Measurements from ENCODE around the gene UBE2Q2. TPM values are rescaled to one million over a fixed set of nuclear protein-coding genes. Genes with fewer than 3 reads are reported as not detected.

UBE2Q2 gene
- total and polyA plus RNA-seq, 9 of the 15 experiments (the other 6 are each of a cell fraction or from before 2014, with no cell fraction given), result 6.2 to 24.0 (median 16.2) TPM

GRCh38 chr15:75903331-75904239 is 60.3 kb downstream of the UBE2Q2 start, which contains the start of gene FBXO22:
FBXO22 (plus strand) TSS chr15:75903878; CDS start chr15:75903964, 86 bp downstream.
- H3K4me3 ChIP-seq, result peak within 1 kb of the TSS; percentile 89
- BruUV-seq (replicated peaks), result TSS peak; percentile 97
- FAIRE-seq, result peak; percentile 82
- peak within 1 kb of the TSS; percentile 92 to 99 for H3K9ac ChIP-seq (ENCODE audit: insufficient read depth in 1 of 2, low read depth in 2 of 2, low read length in 2 of 2)
- peak within 1 kb of the TSS; percentile 87 for H3K4me2 ChIP-seq (ENCODE audit: insufficient read depth, low read length)
- WGBS (ENCODE audit: insufficient coverage, low coverage, missing lambda C conversion rate), result 1% methylated on average over 63 of the region's 63 CpGs
- peaks cover 58% of the 10 kb centered on the region for H3K36me3 ChIP-seq (ENCODE audit: control insufficient read depth, insufficient read depth, low read length)
- no peaks in the 10 kb centered on the region for H3K9me1 ChIP-seq (ENCODE audit: control insufficient read depth, insufficient read depth, low read length)
- no peaks in the 10 kb centered on the region for H3K27me3 ChIP-seq (ENCODE audit: control insufficient read depth in 2 of 2, insufficient read depth in 2 of 2, low read length in 2 of 2)
- peak within 1 kb of the TSS; percentile 92 for H2AFZ ChIP-seq (ENCODE audit: low read depth, low read length)
- peak; percentile 95 for ATAC-seq
- peak within 1 kb of the TSS; percentile 91 for H3K27ac ChIP-seq (ENCODE audit: extremely low read depth, low read depth, low read length)
- H4K20me1 ChIP-seq (replicated peaks; ENCODE audit: control insufficient read depth, insufficient read depth, low read length), result no peaks in the 10 kb centered on the region
- ChIA-PET CTCF (ENCODE audit: low intra/inter-chr PET ratio) (interaction anchor here (1.3 kb wide), 1 partner anchor 18 kb away, joined by 3 read pairs; no protein-coding TSS in a partner anchor), POLR2A (interaction anchor here (0.7 to 2.1 kb wide), 4 partner anchors 10 to 19 kb away, joined by 4 to 6 read pairs (median 5); no protein-coding TSS in a partner anchor)
- no peaks in the 10 kb centered on the region for H3K9me3 ChIP-seq (replicated peaks; ENCODE audit: control insufficient read depth, insufficient read depth, low read depth, low read length)
- in situ Hi-C loops (cut with MboI) (no loop called here), intact Hi-C loops (cut with micrococcal nuclease) (loop anchor here (2.0 to 5.0 kb wide), 2 partner anchors 61 to 91 kb away; partner anchors contain the start of gene UBE2Q2)
- peak; percentile 85 to 96 (median 86) for DNase-seq (ENCODE audit: extremely low read depth in 1 of 4, low spot score in 3 of 4)
- peaks cover 19 to 32% of the 10 kb centered on the region in 2 experiments for H3K4me1 ChIP-seq (replicated peaks in 1 of 2; ENCODE audit: control insufficient read depth in 2 of 2, insufficient read depth in 2 of 2, low read length in 2 of 2)
- H3K79me2 ChIP-seq (ENCODE audit: control insufficient read depth, insufficient read depth, low read length), result peaks cover 46% of the 10 kb centered on the region
- TF ChIP-seq RBFOX2 (IDR thresholded peaks at IDR 0.05; ENCODE audit: low read depth, low read length) (peak; percentile 96), ID3 (CRISPR knock-in tag; IDR thresholded peaks at IDR 0.05) (no peak), ID3 (tag; IDR thresholded peaks at IDR 0.05) (peak; percentile 84), L3MBTL2 (IDR thresholded peaks at IDR 0.05) (peak; percentile 50), CBX5 (IDR thresholded peaks at IDR 0.05; ENCODE audit: borderline replicate concordance, low read depth) (0 out of 2 replicates have a peak, but pooled peaks have one; percentile 9), ARID1B (IDR thresholded peaks at IDR 0.05) (no peak; the same call in 1 of the 2 replicates), ARID4B (CRISPR knock-in tag; IDR thresholded peaks at IDR 0.05) (peak; percentile 89), PHF8 (IDR thresholded peaks at IDR 0.05; ENCODE audit: borderline replicate concordance, low read length) (peak; percentile 89; the same call in 1 of the 2 replicates), ETV5 (CRISPR knock-in tag; IDR thresholded peaks at IDR 0.05; ENCODE audit: low read depth) (peak; percentile 73; the same call in 1 of the 2 replicates), RB1 (IDR thresholded peaks at IDR 0.05; ENCODE audit: low read depth) (peak; percentile 94), SAP30 (IDR thresholded peaks at IDR 0.05; ENCODE audit: borderline replicate concordance, insufficient read depth, low read depth, low read length, poor library complexity, severe bottlenecking) (peak; percentile 31), THAP7 (CRISPR knock-in tag; IDR thresholded peaks at IDR 0.05) (0 out of 2 replicates have a peak, but pooled peaks have one; percentile 4), SRF (CRISPR knock-in tag; IDR thresholded peaks at IDR 0.05) (peak in 1 of 2 experiments; percentile 11; a peak in 1 of 4 replicates), C11orf30 (IDR thresholded peaks at IDR 0.05; ENCODE audit: low read depth) (peak; percentile 89), POLR2A (conservative IDR thresholded peaks at IDR 0.05) (peak; percentile 92), BDP1 (IDR thresholded peaks at IDR 0.05; ENCODE audit: insufficient read depth, insufficient read length) (no peak)

Data from K562 (cell line).